Endodermal cell (in vitro differentiated cells): ENCODE measurements around the gene CRYGA. TPM values are rescaled to one million over a fixed set of nuclear protein-coding genes. Genes with fewer than 3 reads are reported as not detected.
"Not testable (repeated sequence)": the region's sequence is repeated elsewhere in the genome, so short reads cannot be mapped to it uniquely, and the experiment has no call there.

Experiments
- DNase-seq: peaks from one replicate; pipeline ENCODE4 v3.0.0-alpha.2; 2017
- H3K27ac ChIP-seq: 2 replicates; pipeline ENCODE4 v1.5.1; 2013; ENCODE audit warnings: mild to moderate bottlenecking, low read depth, low read length, moderate library complexity
- H3K27me3 ChIP-seq: 2 replicates; pipeline ENCODE4 v1.6.1; 2013; ENCODE audit warnings: mild to moderate bottlenecking, low read length, moderate library complexity; ENCODE audit not compliant: insufficient read depth, control insufficient read depth, poor library complexity, severe bottlenecking
- H3K36me3 ChIP-seq: 2 replicates; pipeline ENCODE4 v1.7.0; 2013; ENCODE audit warnings: mild to moderate bottlenecking, low read length, moderate library complexity; ENCODE audit not compliant: control insufficient read depth, insufficient read depth
- H3K4me1 ChIP-seq: one replicate; pipeline ENCODE4 v1.7.0; 2013; ENCODE audit warnings: low read length; ENCODE audit not compliant: control insufficient read depth, insufficient read depth
- H3K4me3 ChIP-seq: 2 replicates; pipeline ENCODE4 v1.5.1; 2013; ENCODE audit warnings: mild to moderate bottlenecking, low read length, moderate library complexity
- H3K9ac ChIP-seq: 2 replicates; pipeline ENCODE4 v1.6.1; 2013; ENCODE audit warnings: mild to moderate bottlenecking, low read length, moderate library complexity; ENCODE audit not compliant: poor library complexity, severe bottlenecking; ENCODE audit errors: extremely low read depth
- H3K9me3 ChIP-seq: 2 replicates; pipeline ENCODE4 v1.6.1; 2013; ENCODE audit warnings: mild to moderate bottlenecking, low read length, moderate library complexity; ENCODE audit not compliant: control insufficient read depth
- H3K27ac Mint-ChIP-seq: 2 replicates; pipeline ENCODE4 v1.8.0; 2020; ENCODE audit warnings: mixed read lengths
- H3K27me3 Mint-ChIP-seq: 2 replicates; pipeline ENCODE4 v1.8.0; 2021; ENCODE audit warnings: mild to moderate bottlenecking, mixed read lengths; ENCODE audit not compliant: insufficient read depth
- H3K36me3 Mint-ChIP-seq: 2 replicates; pipeline ENCODE4 v1.8.0; 2020; ENCODE audit warnings: low read depth, mixed read lengths
- H3K4me1 Mint-ChIP-seq: 2 replicates; pipeline ENCODE4 v1.8.0; 2020; ENCODE audit warnings: mixed read lengths
- H3K4me3 Mint-ChIP-seq: 2 replicates; pipeline ENCODE4 v1.8.0; 2020; ENCODE audit warnings: mild to moderate bottlenecking, moderate library complexity, mixed read lengths
- H3K9me3 Mint-ChIP-seq: 2 replicates; pipeline ENCODE4 v1.8.0; 2020; ENCODE audit warnings: mild to moderate bottlenecking, mixed read lengths
- WGBS, 2 experiments: methylation state at CpG; one replicate each; pipeline versions ENCODE4 v1.1.5 to v1.1.7; 2013; ENCODE audit warnings: missing lambda C conversion rate in 2 of 2, mixed read lengths in 1 of 2; ENCODE audit not compliant: insufficient coverage in 1 of 2, insufficient read length in 1 of 2; 5-methylcytosine and 5-hydroxymethylcytosine counted together
- total RNA-seq, 2 donors: library from RNA; stranded (reverse); fragmentation: NEBNext Ultra II Directional in 1 of 2; extraction: Animal tissue kit (Norgen Biotek cat#: 25700) in 1 of 2; gene quantifications; 2 replicates in 1 of 2; 3 replicates in 1 of 2; pipeline ENCODE4 v1.2.1, GENCODE V29; 2021
- TF ChIP-seq, protein P1 (sequence below): fragments of 200-600 bp; sonication (generic); conservative IDR thresholded peaks from 2 replicates; pipeline ENCODE4 v1.5.0; 2021; ENCODE audit warnings: antibody characterized with exemption, mild to moderate bottlenecking

Gene CRYGA
- total RNA-seq, 2 donors from 2014 or later, result not detected

GRCh38 chr2:208139447-208139846 lies 23.9 kb downstream of the CRYGA start:
- H3K4me1 Mint-ChIP-seq, result peaks cover 19% of the 10 kb centered on the region
- WGBS, 2 experiments, result 90 to 92% methylated on average over 18 of the region's 18 CpGs

DNA sequence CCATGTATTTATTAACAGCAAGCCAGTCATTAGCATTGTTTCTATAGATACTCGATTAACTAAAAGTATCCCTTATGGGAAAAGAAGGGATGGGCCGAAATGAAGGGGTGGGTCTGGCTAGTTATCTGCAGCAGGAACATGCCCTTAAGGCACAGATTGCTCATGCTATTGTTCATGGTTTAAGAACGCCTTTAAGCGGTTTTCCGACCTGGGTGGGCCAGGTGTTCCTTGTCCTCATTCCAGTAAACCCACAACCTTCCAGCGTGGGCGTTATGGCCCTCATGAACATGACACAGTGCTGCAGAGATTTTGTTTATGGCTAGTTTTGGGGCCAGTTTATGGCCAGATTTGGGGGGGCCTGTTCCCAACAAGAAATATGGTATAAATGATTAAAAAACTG lies 25.1 kb downstream of the CRYGA start:
- H3K36me3 Mint-ChIP-seq, H3K27ac Mint-ChIP-seq, H3K36me3 ChIP-seq, H3K27me3 ChIP-seq, H3K27ac ChIP-seq, H3K4me3 Mint-ChIP-seq, DNase-seq, H3K9ac ChIP-seq, H3K4me1 ChIP-seq, H3K4me3 ChIP-seq, H3K27me3 Mint-ChIP-seq: not testable (repeated sequence)
- H3K9me3 ChIP-seq, result peaks cover 54% of the 10 kb centered on the region
- Mint-ChIP-seq H3K9me3 (peaks cover 49% of the 10 kb centered on the region), H3K4me1 (peaks cover 17% of the 10 kb centered on the region)
- WGBS, 2 experiments, result 91 to 100% methylated on average over 2 to 7 of the region's 7 CpGs

More at GRCh38 chr2:208139447-208139846, 23.9 kb downstream of the CRYGA start:
- H3K36me3 Mint-ChIP-seq, result peaks cover 8% of the 10 kb centered on the region
- no peak for DNase-seq
- no peak overlapping the region for H3K27ac ChIP-seq
- H3K36me3 ChIP-seq, result no peaks in the 10 kb centered on the region
- no peaks in the 10 kb centered on the region for H3K27me3 Mint-ChIP-seq
- peaks cover 5% of the 10 kb centered on the region for H3K4me1 ChIP-seq
- H3K4me3 ChIP-seq, result no peak overlapping the region
- peaks cover 60% of the 10 kb centered on the region for H3K9me3 Mint-ChIP-seq
- peaks cover 63% of the 10 kb centered on the region for H3K9me3 ChIP-seq
- H3K27me3 ChIP-seq, result no peaks in the 10 kb centered on the region
- H3K9ac ChIP-seq, result no peak overlapping the region
- no peak overlapping the region for H3K4me3 Mint-ChIP-seq
- H3K27ac Mint-ChIP-seq, result no peak overlapping the region
- TF ChIP-seq, protein P1, sequence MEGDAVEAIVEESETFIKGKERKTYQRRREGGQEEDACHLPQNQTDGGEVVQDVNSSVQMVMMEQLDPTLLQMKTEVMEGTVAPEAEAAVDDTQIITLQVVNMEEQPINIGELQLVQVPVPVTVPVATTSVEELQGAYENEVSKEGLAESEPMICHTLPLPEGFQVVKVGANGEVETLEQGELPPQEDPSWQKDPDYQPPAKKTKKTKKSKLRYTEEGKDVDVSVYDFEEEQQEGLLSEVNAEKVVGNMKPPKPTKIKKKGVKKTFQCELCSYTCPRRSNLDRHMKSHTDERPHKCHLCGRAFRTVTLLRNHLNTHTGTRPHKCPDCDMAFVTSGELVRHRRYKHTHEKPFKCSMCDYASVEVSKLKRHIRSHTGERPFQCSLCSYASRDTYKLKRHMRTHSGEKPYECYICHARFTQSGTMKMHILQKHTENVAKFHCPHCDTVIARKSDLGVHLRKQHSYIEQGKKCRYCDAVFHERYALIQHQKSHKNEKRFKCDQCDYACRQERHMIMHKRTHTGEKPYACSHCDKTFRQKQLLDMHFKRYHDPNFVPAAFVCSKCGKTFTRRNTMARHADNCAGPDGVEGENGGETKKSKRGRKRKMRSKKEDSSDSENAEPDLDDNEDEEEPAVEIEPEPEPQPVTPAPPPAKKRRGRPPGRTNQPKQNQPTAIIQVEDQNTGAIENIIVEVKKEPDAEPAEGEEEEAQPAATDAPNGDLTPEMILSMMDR, result no peak

DNA sequence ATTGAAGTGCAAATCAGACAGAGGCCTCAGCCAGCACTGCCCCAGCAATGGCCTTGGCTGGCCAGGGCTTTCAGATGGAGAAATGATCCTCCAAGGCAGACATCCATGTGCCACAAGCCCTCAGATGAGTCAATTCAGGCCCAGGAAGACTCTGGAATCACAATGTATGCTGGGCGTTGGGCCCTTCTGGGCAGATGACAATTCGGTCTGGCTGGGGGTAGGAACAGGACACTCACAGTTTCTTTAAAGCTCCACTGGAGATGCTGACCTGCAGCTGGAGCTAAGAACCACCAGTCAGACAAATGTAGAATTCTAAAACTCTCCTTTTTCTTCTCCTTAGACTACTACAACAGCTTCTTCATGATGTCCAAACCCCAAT lies 26.7 kb downstream of the CRYGA start:
- TF ChIP-seq, protein P1, result no peak
- H3K27ac Mint-ChIP-seq, result no peak overlapping the region
- peaks cover 8% of the 10 kb centered on the region for H3K36me3 Mint-ChIP-seq
- no peak overlapping the region for H3K27ac ChIP-seq
- DNase-seq, result no peak
- H3K4me1 Mint-ChIP-seq, result peaks cover 8% of the 10 kb centered on the region
- peaks cover 44% of the 10 kb centered on the region for H3K9me3 Mint-ChIP-seq
- no peak overlapping the region for H3K4me3 Mint-ChIP-seq
- H3K9me3 ChIP-seq, result peaks cover 50% of the 10 kb centered on the region
- 87 to 100% methylated on average over 2 of the region's 2 CpGs for WGBS, 2 experiments
- H3K4me3 ChIP-seq, result no peak overlapping the region
- H3K9ac ChIP-seq, result no peak overlapping the region
- no peaks in the 10 kb centered on the region for H3K27me3 ChIP-seq
- H3K36me3 ChIP-seq, result no peaks in the 10 kb centered on the region
- H3K27me3 Mint-ChIP-seq, result no peaks in the 10 kb centered on the region
- no peaks in the 10 kb centered on the region for H3K4me1 ChIP-seq
